ENCODE data around the gene CDCA8.
A peak's percentile ranks its signal among the peaks of the same experiment; 100 is the strongest.

Gene CDCA8

DNA sequence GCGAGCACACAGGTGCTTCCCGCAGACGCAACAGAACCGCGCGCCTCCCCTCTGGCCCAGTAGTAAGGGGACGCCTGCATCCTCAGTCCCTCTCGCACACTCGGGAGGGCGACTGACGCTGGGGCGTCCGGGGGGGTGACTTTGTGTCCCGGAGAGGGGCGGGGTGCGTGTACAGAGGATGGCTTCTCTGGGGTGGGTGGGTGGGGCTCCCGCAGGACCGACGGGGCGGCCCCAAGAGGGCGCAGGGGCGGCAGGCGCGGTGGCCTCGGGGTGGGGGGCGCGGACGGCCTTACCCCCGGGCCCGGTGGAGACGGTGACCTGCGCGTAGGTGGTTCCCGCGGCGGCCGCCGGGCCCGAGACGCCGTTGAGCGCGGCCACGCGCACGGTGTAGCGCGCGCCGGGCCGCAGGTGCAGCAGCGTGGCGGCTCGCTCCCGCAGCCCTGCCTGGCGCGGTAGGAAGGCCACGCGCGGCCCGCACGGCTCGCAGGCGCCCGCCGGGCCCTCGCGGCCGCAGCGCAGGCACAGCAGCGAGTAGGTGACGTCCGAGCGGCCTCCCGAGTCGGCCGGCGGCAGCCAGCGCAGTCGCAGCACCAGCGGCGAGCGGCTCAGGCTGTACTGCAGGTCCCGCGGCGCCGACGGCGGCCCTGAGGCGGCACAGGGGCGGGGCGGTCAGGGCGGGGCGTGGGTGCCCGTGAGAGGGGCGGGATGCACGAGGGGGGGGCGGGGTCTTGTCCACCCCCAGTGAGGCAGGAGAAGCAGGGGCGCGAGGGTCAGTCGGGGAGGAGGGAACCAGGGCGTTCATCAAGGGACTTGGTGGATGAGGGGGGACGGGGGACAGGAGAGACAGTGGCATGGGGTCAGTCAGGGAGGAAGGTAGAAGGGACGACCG lies 60.5 kb downstream of the CDCA8 start:
- no peaks in the 10 kb centered on the region for H3K4me1 ChIP-seq (ENCODE audit: insufficient read depth, low read length)
- H3K36me3 ChIP-seq (ENCODE audit: insufficient read depth, low read length) = no peaks in the 10 kb centered on the region
- H3K9ac ChIP-seq (ENCODE audit: low read depth, low read length) = peak overlapping the region; percentile 15; the same call in 1 of the 2 replicates
- no peaks in the 10 kb centered on the region for H3K9me3 ChIP-seq (ENCODE audit: control insufficient read depth, insufficient read depth, low read length)

DNA sequence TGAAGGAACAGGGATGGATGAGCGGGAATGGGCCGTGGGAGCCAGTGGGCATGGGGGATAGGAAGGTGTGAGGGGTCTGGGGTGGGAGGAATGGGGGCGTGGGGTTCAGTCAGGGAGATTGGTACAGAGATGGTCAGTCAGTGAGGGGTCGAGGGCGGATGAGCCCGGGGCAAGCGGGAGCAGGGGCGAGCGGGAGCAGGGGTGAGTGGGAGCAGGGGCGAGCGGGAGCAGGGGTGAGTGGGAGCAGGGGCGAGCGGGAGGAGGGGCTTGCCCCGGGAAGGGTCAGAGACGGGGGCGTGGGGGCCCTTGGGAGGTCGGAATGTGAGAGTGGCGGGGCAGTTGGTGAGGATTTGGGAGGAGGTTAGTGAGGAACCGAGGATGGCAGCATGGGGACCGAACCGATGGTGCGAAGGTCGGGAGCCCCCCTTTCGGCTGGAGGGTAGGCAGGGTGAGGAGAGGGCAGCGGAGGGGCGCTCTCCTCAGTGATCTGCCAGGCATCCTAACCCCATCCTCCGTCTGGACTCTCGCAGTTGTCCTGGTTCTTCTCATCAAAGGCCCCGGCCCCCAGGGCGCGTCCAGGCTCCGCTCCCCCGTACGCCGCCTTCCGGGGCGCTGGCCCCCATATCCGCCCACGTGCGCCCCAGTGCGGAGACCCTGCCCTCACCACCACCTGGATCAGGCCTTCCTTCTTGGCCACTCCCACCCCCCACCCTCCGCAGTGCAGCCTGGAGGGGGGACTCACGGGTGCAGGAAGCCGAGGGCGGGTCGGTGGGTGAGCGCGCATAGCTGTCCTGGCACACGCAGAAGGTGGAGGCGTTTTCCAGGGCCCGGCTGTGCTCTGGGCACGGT lies 61.4 kb downstream of the CDCA8 start:
- Histone ChIP-seq H3K9ac (ENCODE audit: low read depth, low read length) (peak overlapping the region; percentile 1; the same call in 1 of the 2 replicates), H3K36me3 (ENCODE audit: insufficient read depth, low read length) (no peaks in the 10 kb centered on the region), H3K9me3 (ENCODE audit: control insufficient read depth, insufficient read depth, low read length) (no peaks in the 10 kb centered on the region), H3K4me1 (ENCODE audit: insufficient read depth, low read length) (no peaks in the 10 kb centered on the region)

DNA sequence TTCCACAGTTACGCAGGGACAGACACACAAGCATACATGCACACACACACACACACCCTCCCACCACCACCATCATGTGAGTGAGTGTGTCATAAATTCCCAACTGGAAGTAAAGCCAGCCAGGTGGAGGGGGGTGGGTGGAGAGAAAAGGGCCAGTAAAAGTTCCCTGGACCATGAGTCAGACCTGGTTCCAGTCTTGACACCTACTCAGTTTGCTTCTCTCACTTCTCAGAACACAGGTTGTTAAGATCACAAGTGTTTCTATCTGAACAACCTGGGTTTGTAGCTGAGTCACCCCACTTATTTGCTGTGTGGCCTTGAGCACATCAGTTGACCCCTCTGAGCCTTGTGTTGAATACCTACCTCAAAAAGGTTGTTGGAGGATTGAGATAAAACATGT lies 63.0 kb downstream of the CDCA8 start:
- Histone ChIP-seq H3K4me1 (ENCODE audit: insufficient read depth, low read length) (no peaks in the 10 kb centered on the region), H3K9me3 (ENCODE audit: control insufficient read depth, insufficient read depth, low read length) (no peaks in the 10 kb centered on the region), H3K9ac (ENCODE audit: low read depth, low read length) (no peak overlapping the region), H3K36me3 (ENCODE audit: insufficient read depth, low read length) (no peaks in the 10 kb centered on the region)

DNA sequence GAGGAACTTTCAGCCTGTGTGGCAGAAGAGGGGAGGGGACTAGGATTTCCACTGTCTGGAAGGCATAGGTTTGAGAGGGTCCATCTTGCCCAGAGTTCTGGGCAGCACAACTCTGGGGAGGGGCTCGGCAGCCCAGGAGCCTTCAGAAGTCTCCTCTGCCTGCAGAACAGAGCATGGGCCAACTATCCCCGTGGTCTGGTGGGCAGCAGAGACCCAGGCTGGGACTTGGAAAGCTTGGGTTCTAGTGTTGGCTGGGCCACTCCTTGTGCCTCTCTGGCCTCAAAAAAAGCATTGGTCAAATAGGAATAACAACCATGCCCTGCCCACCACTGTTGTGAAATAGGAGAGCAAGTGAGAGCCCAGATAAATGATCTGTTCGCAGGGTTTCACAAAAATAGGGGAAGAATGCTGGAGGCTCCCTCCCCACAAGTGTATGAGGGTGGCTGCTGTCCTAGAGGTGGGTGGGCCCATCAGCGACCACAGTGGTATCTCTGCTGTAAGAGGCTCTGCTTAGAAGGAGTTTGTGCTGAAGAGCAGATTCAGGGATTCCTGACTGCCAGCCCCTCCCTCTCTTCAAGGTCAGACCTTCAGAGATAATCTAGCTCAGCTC lies 63.7 kb downstream of the CDCA8 start:
- no peak overlapping the region for H3K9ac ChIP-seq (ENCODE audit: low read depth, low read length)
- H3K9me3 ChIP-seq (ENCODE audit: control insufficient read depth, insufficient read depth, low read length) = no peaks in the 10 kb centered on the region
- no peaks in the 10 kb centered on the region for H3K36me3 ChIP-seq (ENCODE audit: insufficient read depth, low read length)
- H3K4me1 ChIP-seq (ENCODE audit: insufficient read depth, low read length) = no peaks in the 10 kb centered on the region

Measured in ES-I3 (cell line).